SK-N-SH treated with all-trans-retinoic acid at 6 μM for 48 hours (cell line): Measurements from ENCODE around the gene TBXA2R.

ENCODE experiments used
- ATAC-seq: fragments of 200-7000 bp; cut with Tn5 transposase; 3 replicates; pipeline ENCODE4 v1.9.1; 2020; ENCODE audit warnings: mild to moderate bottlenecking, moderate library complexity
- ARNTL ChIP-seq: fragments of 450-650 bp; formaldehyde crosslinking; IDR thresholded peaks from 2 replicates; pipeline ENCODE4 v1.5.0; 2020; ENCODE audit warnings: low read depth, mild to moderate bottlenecking, moderate library complexity, borderline replicate concordance
- BACH2 ChIP-seq: fragments of 250-450 bp; sonication (Bioruptor Pico); IDR thresholded peaks from 2 replicates; pipeline ENCODE4 v1.9.0; 2021; ENCODE audit warnings: mild to moderate bottlenecking, borderline replicate concordance
- CSDC2 ChIP-seq: fragments of 250-450 bp; sonication (Bioruptor Pico); IDR thresholded peaks from 2 replicates; pipeline ENCODE4 v1.5.0; 2020; ENCODE audit warnings: mild to moderate bottlenecking, moderate library complexity
- ESRRG ChIP-seq: fragments of 250-450 bp; sonication (Bioruptor Pico); IDR thresholded peaks from 2 replicates; pipeline ENCODE4 v1.6.1; 2021; ENCODE audit warnings: mild to moderate bottlenecking
- GLIS3 ChIP-seq: fragments of 250-450 bp; sonication (Bioruptor Pico); IDR thresholded peaks from 2 replicates; pipeline ENCODE4 v1.5.0; 2020; ENCODE audit warnings: mild to moderate bottlenecking, moderate library complexity
- ISL1 ChIP-seq: fragments of 250-450 bp; sonication (Bioruptor Pico); IDR thresholded peaks from 2 replicates; pipeline ENCODE4 v2.1.2; 2022; ENCODE audit warnings: mild to moderate bottlenecking, moderate library complexity
- OSR1 ChIP-seq: fragments of 250-450 bp; sonication (Bioruptor Pico); IDR thresholded peaks from 2 replicates; pipeline ENCODE4 v1.8.0; 2022; ENCODE audit warnings: moderate library complexity, mild to moderate bottlenecking, inconsistent platforms
- PPARA ChIP-seq: fragments of 250-450 bp; sonication (Bioruptor Pico); IDR thresholded peaks from 2 replicates; pipeline ENCODE4 v1.5.0; 2020; ENCODE audit warnings: mild to moderate bottlenecking, borderline replicate concordance
- SNAI2 ChIP-seq: fragments of 250-450 bp; sonication (Bioruptor Pico); IDR thresholded peaks from 2 replicates; pipeline ENCODE4 v1.5.0; 2020; ENCODE audit warnings: mild to moderate bottlenecking, moderate library complexity
- TCF4 ChIP-seq: fragments of 250-450 bp; sonication (Bioruptor Pico); IDR thresholded peaks from 2 replicates; pipeline ENCODE4 v1.8.0; 2021; ENCODE audit warnings: mild to moderate bottlenecking, moderate library complexity, borderline replicate concordance
- TOX ChIP-seq: fragments of 250-450 bp; sonication (Bioruptor Pico); IDR thresholded peaks from 2 replicates; pipeline ENCODE4 v1.8.0; 2021; ENCODE audit warnings: mild to moderate bottlenecking, moderate library complexity, borderline replicate concordance
- ZC3H10 ChIP-seq: fragments of 250-450 bp; sonication (Bioruptor Pico); IDR thresholded peaks from 2 replicates; pipeline ENCODE4 v1.5.1; 2021; ENCODE audit warnings: mild to moderate bottlenecking, moderate library complexity
- ZFP3 ChIP-seq: fragments of 250-450 bp; sonication (Bioruptor Pico); IDR thresholded peaks from 2 replicates; pipeline ENCODE4 v1.5.0; 2020; ENCODE audit warnings: mild to moderate bottlenecking, moderate library complexity
- ZFP30 ChIP-seq: fragments of 450-650 bp; formaldehyde crosslinking; IDR thresholded peaks from 2 replicates; pipeline ENCODE4 v1.5.0; 2022; ENCODE audit warnings: mild to moderate bottlenecking, moderate library complexity
- ZNF565 ChIP-seq: fragments of 450-650 bp; formaldehyde crosslinking; conservative IDR thresholded peaks from 2 replicates; pipeline ENCODE4 v1.5.0; 2020; ENCODE audit warnings: low read depth, mild to moderate bottlenecking, moderate library complexity
- ZNF70 ChIP-seq: fragments of 450-650 bp; formaldehyde crosslinking; IDR thresholded peaks from 2 replicates; pipeline ENCODE4 v1.5.0; 2020; ENCODE audit warnings: mild to moderate bottlenecking, moderate library complexity
- ZNF8 ChIP-seq: fragments of 450-650 bp; formaldehyde crosslinking; IDR thresholded peaks from 2 replicates; pipeline ENCODE4 v1.5.0; 2020; ENCODE audit warnings: mild to moderate bottlenecking, moderate library complexity
- TF ChIP-seq, protein P1 (sequence below): fragments of 250-450 bp; sonication (Bioruptor Pico); IDR thresholded peaks from 2 replicates; pipeline ENCODE4 v1.5.1; 2021; ENCODE audit warnings: mild to moderate bottlenecking, moderate library complexity
- TF ChIP-seq, protein P2 (sequence below): fragments of 250-450 bp; sonication (Bioruptor Pico); IDR thresholded peaks from 2 replicates; pipeline ENCODE4 v1.5.1; 2020; ENCODE audit warnings: low read depth, mild to moderate bottlenecking, moderate library complexity
- TF ChIP-seq, protein P3 (sequence below): fragments of 250-450 bp; sonication (Bioruptor Pico); IDR thresholded peaks from 2 replicates; pipeline ENCODE4 v1.5.0; 2020; ENCODE audit warnings: mild to moderate bottlenecking, moderate library complexity
- TF ChIP-seq, protein P4 (sequence below): fragments of 250-450 bp; sonication (Bioruptor Pico); IDR thresholded peaks from 2 replicates; pipeline ENCODE4 v1.8.0; 2020; ENCODE audit warnings: mild to moderate bottlenecking, moderate library complexity, borderline replicate concordance
- TF ChIP-seq, protein P5 (sequence below): fragments of 250-450 bp; sonication (Bioruptor Pico); IDR thresholded peaks from 2 replicates; pipeline ENCODE4 v1.8.0; 2021; ENCODE audit warnings: low read depth, mild to moderate bottlenecking, moderate library complexity, borderline replicate concordance

TBXA2R gene

DNA sequence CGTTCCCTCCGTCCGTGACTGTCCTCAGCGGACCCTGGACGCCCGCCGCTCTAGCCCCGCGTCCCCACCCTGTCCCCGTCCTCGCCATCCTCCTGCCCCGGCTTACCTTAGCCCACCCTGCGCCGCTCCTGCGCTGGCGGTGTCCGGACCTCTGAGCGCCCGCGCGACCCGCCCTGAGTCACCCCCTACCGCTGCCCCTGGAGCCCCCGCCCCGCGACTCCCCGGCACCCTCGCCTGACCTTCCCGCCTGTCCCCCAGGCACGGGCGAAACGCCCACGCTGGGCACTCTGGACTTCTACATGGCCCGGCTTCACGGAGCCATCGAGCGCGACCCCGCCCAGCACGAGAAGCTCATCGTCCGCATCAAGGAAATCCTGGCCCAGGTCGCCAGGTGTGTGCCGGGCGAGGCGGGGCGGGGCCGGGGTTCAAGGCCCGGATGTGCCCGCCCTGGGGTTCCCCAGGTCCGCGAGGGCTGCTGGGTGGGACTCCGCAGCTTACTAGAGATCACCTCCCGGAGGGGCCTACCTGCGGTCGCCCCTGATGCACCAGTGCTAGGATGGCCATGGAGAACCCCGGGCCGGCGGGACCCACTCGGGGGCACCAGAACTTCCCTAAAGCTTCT lies 28.8 kb downstream of the TBXA2R start:
- no peak for ATAC-seq
- TF ChIP-seq, protein P1, sequence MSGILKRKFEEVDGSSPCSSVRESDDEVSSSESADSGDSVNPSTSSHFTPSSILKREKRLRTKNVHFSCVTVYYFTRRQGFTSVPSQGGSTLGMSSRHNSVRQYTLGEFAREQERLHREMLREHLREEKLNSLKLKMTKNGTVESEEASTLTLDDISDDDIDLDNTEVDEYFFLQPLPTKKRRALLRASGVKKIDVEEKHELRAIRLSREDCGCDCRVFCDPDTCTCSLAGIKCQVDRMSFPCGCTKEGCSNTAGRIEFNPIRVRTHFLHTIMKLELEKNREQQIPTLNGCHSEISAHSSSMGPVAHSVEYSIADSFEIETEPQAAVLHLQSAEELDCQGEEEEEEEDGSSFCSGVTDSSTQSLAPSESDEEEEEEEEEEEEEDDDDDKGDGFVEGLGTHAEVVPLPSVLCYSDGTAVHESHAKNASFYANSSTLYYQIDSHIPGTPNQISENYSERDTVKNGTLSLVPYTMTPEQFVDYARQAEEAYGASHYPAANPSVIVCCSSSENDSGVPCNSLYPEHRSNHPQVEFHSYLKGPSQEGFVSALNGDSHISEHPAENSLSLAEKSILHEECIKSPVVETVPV, result no peak
- TF ChIP-seq ZFP3 (CRISPR knock-in tag) (no peak), ISL1 (CRISPR knock-in tag) (no peak), TOX (CRISPR knock-in tag) (no peak), ZFP30 (CRISPR knock-in tag) (no peak), SNAI2 (no peak), ZNF565 (no peak), CSDC2 (CRISPR knock-in tag) (no peak), GLIS3 (CRISPR knock-in tag) (no peak), ZNF8 (CRISPR knock-in tag) (no peak), ZNF70 (no peak), PPARA (CRISPR knock-in tag) (no peak), OSR1 (CRISPR knock-in tag) (no peak), ESRRG (no peak), TCF4 (CRISPR knock-in tag) (no peak), ZC3H10 (CRISPR knock-in tag) (no peak)
- TF ChIP-seq, protein P2, sequence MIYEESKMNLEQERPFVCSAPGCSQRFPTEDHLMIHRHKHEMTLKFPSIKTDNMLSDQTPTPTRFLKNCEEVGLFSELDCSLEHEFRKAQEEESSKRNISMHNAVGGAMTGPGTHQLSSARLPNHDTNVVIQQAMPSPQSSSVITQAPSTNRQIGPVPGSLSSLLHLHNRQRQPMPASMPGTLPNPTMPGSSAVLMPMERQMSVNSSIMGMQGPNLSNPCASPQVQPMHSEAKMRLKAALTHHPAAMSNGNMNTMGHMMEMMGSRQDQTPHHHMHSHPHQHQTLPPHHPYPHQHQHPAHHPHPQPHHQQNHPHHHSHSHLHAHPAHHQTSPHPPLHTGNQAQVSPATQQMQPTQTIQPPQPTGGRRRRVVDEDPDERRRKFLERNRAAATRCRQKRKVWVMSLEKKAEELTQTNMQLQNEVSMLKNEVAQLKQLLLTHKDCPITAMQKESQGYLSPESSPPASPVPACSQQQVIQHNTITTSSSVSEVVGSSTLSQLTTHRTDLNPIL (CRISPR knock-in tag), result no peak
- TF ChIP-seq, protein P3, sequence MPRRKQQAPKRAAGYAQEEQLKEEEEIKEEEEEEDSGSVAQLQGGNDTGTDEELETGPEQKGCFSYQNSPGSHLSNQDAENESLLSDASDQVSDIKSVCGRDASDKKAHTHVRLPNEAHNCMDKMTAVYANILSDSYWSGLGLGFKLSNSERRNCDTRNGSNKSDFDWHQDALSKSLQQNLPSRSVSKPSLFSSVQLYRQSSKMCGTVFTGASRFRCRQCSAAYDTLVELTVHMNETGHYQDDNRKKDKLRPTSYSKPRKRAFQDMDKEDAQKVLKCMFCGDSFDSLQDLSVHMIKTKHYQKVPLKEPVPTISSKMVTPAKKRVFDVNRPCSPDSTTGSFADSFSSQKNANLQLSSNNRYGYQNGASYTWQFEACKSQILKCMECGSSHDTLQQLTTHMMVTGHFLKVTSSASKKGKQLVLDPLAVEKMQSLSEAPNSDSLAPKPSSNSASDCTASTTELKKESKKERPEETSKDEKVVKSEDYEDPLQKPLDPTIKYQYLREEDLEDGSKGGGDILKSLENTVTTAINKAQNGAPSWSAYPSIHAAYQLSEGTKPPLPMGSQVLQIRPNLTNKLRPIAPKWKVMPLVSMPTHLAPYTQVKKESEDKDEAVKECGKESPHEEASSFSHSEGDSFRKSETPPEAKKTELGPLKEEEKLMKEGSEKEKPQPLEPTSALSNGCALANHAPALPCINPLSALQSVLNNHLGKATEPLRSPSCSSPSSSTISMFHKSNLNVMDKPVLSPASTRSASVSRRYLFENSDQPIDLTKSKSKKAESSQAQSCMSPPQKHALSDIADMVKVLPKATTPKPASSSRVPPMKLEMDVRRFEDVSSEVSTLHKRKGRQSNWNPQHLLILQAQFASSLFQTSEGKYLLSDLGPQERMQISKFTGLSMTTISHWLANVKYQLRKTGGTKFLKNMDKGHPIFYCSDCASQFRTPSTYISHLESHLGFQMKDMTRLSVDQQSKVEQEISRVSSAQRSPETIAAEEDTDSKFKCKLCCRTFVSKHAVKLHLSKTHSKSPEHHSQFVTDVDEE, result no peak
- TF ChIP-seq, protein P4, sequence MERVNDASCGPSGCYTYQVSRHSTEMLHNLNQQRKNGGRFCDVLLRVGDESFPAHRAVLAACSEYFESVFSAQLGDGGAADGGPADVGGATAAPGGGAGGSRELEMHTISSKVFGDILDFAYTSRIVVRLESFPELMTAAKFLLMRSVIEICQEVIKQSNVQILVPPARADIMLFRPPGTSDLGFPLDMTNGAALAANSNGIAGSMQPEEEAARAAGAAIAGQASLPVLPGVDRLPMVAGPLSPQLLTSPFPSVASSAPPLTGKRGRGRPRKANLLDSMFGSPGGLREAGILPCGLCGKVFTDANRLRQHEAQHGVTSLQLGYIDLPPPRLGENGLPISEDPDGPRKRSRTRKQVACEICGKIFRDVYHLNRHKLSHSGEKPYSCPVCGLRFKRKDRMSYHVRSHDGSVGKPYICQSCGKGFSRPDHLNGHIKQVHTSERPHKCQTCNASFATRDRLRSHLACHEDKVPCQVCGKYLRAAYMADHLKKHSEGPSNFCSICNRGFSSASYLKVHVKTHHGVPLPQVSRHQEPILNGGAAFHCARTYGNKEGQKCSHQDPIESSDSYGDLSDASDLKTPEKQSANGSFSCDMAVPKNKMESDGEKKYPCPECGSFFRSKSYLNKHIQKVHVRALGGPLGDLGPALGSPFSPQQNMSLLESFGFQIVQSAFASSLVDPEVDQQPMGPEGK, result no peak
- TF ChIP-seq, protein P5, sequence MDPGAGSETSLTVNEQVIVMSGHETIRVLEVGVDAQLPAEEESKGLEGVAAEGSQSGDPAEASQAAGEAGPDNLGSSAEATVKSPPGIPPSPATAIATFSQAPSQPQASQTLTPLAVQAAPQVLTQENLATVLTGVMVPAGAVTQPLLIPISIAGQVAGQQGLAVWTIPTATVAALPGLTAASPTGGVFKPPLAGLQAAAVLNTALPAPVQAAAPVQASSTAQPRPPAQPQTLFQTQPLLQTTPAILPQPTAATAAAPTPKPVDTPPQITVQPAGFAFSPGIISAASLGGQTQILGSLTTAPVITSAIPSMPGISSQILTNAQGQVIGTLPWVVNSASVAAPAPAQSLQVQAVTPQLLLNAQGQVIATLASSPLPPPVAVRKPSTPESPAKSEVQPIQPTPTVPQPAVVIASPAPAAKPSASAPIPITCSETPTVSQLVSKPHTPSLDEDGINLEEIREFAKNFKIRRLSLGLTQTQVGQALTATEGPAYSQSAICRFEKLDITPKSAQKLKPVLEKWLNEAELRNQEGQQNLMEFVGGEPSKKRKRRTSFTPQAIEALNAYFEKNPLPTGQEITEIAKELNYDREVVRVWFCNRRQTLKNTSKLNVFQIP (CRISPR knock-in tag), result no peak

DNA sequence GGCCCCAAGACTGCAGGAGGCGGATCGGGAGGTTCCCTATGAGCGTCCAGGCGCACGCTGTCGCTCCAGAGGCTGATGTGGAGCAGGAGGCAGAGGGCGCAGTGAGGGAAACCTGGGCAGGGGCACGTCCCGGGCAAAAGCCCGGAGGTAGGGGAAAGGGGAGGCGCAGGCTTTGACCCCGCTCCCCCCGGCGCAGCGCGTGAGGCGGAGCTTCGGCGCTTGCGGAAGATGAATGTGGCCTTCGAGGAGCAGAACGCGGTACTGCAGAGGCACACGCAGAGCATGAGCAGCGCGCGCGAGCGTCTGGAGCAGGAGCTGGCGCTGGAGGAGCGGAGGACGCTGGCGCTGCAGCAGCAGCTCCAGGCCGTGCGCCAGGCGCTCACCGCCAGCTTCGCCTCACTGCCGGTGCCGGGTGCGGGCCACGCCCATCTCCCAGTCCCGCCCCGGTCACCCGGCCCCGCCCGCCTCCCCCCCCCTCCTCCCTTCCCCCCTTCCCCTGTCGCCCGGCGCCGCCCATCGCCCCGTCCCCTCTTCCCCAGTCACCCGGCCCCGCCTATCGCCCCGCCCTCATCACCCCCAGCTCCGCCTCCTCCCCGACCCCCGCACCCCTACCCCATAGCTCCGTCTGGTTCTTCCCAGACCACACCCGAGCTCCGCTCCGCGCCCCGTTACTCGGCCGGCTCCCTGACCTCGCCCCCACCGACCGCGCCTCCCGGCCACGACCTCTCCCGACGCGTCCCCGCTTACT lies 29.8 kb downstream of the TBXA2R start:
- TF ChIP-seq, protein P3, result no peak
- TF ChIP-seq PPARA (CRISPR knock-in tag), result no peak
- TF ChIP-seq ZFP3 (CRISPR knock-in tag), result no peak
- TF ChIP-seq, protein P4, result no peak
- TF ChIP-seq BACH2, result no peak
- no peak for TF ChIP-seq ARNTL (CRISPR knock-in tag)
- TF ChIP-seq ISL1 (CRISPR knock-in tag), result no peak
- TF ChIP-seq, all 23 proteins: peak for 0
- no peak for ATAC-seq
